Measurements from ENCODE around the gene DNAJC5. TPM values are rescaled to one million over a fixed set of nuclear protein-coding genes. Genes with fewer than 3 reads are reported as not detected.
"Not testable (repeated sequence)": the region's sequence is repeated elsewhere in the genome, so short reads cannot be mapped to it uniquely, and the experiment has no call there.

The DNAJC5 gene
- total RNA-seq, 4 donors from 2014 or later: 58.7 to 89.5 (median 75.4) TPM

DNA sequence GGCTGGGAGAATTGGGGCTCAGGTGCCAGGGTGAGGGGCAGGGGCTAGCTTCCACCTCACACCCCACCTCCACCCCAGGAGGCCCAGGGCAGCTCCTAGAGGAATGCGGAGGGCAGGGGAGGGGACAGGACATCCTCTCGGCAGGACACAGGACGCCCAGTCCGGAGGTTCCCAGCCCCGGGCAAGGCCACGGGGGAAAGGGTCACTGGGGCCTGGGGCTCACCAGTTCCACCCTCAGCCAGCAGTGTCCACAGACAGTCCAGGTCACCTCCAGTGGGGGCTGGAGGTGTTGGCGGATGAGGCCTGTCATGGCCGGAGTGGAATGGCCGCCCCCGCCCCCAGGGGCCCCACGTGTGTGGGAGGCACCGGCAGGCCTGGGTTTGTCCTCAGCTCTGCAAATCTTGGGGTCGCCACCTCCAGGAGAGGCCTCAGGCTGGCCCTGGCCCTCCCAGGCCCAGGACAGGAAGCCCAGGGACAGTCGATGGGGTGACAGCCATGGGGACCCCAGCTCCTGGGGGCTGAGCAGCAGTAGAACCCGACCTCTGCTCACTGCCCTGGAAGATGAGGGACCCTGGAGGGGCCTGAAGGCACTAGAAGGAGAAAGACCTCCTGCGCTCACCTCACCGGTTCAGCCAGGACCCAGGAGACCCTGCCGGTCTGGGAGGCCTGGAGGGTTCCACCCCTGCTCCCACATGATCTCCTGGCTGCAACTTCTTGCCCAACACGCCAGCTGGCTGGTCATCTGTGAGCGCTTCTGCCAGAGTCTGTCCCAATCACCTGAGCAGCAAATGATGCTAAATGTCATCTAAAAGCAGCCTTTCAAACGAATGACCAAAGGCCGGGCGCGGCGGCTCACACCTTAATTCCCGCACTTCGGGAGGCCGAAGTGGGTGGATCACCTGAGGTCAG, 46.7 kb upstream of the DNAJC5 start:
- Histone ChIP-seq H3K4me3 (no peak overlapping the region), H3K36me3 (no peaks in the 10 kb centered on the region), H3K9me3 (no peaks in the 10 kb centered on the region), H3K27ac (peak overlapping the region; percentile 55 to 84 (median 60)), H3K4me1 (peaks cover 13 to 56% (median 25%) of the 10 kb centered on the region in 3 donors), H3K27me3 (peaks cover 0 to 75% (median 0%) of the 10 kb centered on the region in 4 donors)
- WGBS, 2 donors: 60 to 84% methylated on average over 3 to 13 of the region's 28 CpGs
- TF ChIP-seq, protein P1, sequence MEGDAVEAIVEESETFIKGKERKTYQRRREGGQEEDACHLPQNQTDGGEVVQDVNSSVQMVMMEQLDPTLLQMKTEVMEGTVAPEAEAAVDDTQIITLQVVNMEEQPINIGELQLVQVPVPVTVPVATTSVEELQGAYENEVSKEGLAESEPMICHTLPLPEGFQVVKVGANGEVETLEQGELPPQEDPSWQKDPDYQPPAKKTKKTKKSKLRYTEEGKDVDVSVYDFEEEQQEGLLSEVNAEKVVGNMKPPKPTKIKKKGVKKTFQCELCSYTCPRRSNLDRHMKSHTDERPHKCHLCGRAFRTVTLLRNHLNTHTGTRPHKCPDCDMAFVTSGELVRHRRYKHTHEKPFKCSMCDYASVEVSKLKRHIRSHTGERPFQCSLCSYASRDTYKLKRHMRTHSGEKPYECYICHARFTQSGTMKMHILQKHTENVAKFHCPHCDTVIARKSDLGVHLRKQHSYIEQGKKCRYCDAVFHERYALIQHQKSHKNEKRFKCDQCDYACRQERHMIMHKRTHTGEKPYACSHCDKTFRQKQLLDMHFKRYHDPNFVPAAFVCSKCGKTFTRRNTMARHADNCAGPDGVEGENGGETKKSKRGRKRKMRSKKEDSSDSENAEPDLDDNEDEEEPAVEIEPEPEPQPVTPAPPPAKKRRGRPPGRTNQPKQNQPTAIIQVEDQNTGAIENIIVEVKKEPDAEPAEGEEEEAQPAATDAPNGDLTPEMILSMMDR (IDR thresholded peaks at IDR 0.05): no peak
- no peak for TF ChIP-seq POLR2A (IDR thresholded peaks at IDR 0.05)
- intact Hi-C loops (cut with DNase I): no loop called here
- DNase-seq: no peak

DNA sequence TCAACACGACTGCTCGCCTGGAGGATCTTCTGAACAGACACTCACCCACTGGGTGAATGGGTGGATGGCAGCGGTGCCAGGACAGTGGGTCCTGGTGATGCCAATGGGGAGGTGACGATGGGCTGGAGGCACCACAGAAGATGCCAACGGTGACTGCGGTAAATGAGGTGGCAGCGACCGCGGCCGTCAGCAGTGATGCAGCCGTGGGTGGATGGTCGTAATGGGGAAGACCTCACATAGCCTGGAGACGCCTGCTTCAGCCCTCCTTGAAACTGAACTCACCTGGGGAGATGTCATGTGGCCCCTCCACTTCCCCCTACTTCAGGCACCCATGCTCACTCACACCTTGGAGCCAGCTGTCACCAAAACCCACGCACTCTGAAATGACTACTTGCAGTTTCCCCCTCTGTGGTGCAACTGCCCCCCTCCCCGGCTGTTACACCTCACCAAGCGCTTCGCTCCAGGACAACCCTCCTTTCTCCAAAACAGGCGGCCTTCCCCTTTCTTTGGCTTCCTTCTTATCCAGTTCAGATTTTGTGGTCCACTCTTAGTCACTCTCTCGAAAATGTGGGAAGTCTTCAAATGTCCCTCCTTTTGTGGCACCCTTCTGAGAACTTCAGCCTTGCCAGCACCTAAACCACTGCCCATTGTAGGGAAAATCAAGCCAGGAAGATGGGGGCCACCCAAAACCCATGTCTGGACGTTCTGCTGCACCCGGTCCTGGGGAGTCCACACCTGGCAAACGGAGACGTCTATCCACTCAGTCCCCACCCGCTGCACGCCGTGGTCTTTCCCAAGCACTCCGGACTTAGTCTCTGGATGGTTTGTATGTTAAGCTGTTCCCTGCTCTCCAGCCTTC, 44.0 kb upstream of the DNAJC5 start:
- Histone ChIP-seq H3K36me3 (no peaks in the 10 kb centered on the region), H3K4me1 (peaks cover 32 to 56% (median 34%) of the 10 kb centered on the region in 3 donors), H3K27me3 (peaks cover 0 to 75% (median 9%) of the 10 kb centered on the region in 4 donors), H3K4me3 (no peak overlapping the region), H3K27ac (no peak overlapping the region), H3K9me3 (no peaks in the 10 kb centered on the region)
- no peak for DNase-seq
- TF ChIP-seq POLR2A (IDR thresholded peaks at IDR 0.05): no peak
- TF ChIP-seq, protein P1 (IDR thresholded peaks at IDR 0.05): no peak
- WGBS, 2 donors: 57 to 64% methylated on average over 21 to 24 of the region's 27 CpGs
- intact Hi-C loops (cut with DNase I): no loop called here

DNA sequence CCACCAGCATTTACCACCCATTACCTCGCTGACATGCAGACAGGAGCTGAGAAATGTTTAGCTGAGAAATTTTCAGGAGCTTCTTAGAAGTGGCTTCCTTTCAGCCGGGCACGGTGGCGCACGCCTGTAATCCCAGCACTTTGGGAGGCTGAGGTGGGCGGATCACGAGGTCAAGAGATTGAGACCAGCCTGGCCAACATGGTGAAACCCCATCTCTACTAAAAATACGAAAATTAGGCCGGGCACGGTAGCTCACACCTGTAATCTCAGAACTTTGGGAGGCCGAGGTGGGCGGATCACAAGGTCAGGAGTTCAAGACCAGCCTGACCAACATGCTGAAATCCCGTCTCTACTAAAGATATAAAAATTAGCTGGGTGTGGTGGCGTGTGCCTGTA, 43.4 kb upstream of the DNAJC5 start:
- H3K27ac ChIP-seq; intact Hi-C loops (cut with DNase I); H3K36me3 ChIP-seq; H3K9me3 ChIP-seq; H3K4me3 ChIP-seq; DNase-seq: not testable (repeated sequence)
- Histone ChIP-seq H3K4me1 (peaks cover 26 to 53% (median 29%) of the 10 kb centered on the region in 3 donors), H3K27me3 (peaks cover 0 to 75% (median 9%) of the 10 kb centered on the region in 4 donors)
- WGBS, 2 donors: 69 to 86% methylated on average over 7 to 8 of the region's 14 CpGs

DNA sequence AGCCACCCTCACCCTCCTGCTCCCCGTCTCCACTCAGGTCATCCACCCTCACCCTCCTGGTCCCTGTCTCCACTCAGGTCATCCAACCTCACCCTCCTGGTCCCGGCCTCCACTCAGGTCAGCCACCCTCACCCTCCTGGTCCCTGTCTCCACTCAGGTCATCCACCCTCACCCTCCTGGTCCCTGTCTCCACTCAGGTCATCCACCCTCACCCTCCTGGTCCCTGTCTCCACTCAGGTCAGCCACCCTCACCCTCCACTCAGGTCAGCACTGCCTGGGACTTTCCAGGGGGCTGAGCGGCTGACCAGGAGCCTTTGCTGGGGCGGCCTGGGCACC, 41.2 kb upstream of the DNAJC5 start:
- intact Hi-C loops (cut with DNase I); H3K36me3 ChIP-seq; H3K9me3 ChIP-seq; H3K4me3 ChIP-seq; DNase-seq: not testable (repeated sequence)
- Histone ChIP-seq H3K27ac (peak overlapping the region; percentile 62 to 81 (median 75)), H3K27me3 (peaks cover 0 to 74% (median 9%) of the 10 kb centered on the region in 4 donors), H3K4me1 (peaks cover 33 to 49% (median 35%) of the 10 kb centered on the region in 3 donors)
- 49 to 65% methylated on average over 4 of the region's 4 CpGs for WGBS, 2 donors

DNA sequence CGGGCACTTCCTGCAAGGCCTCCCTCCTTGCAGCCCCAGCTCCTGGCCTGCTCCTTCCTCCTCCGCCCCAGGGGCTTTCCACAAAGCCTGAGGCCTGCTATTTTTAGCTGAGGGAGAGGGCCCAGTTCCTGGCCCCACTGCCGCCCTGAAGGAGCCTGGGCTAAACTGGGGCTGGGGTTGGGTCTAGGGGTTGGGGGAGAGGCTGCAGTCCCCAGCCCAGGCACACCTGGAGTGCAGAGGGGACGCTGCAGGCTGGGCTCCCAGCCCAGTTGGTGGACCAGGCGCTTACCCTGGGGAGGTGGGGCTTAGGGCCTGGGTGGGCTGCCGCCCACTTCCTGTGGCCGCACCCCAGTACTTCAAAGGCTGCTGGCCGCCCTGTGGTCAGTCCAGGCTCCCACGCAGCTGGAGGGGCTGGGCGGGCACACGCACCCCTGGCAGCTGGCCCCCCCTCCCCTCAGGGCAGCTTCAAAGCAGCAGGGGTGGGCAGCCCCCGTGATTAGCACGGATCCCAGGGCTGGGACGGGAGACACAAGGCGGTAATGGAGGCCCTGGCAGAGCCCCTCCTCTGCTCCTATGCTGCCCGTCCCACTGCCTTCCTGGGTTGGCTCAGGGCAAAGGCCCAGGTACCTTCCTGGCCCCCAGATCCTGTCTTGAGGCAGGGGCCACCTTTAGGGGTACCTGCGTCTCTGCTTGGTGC, 40.7 kb upstream of the DNAJC5 start:
- TF ChIP-seq POLR2A (IDR thresholded peaks at IDR 0.05): no peak
- TF ChIP-seq, protein P1 (IDR thresholded peaks at IDR 0.05): peak in 1 of 6 experiments; percentile 3
- peaks cover 34 to 54% (median 40%) of the 10 kb centered on the region in 3 donors for H3K4me1 ChIP-seq
- H3K4me3 ChIP-seq: peak overlapping the region in 3 of 4 donors; percentile 0 to 36 (median 21)
- peak overlapping the region; percentile 62 to 81 (median 75) for H3K27ac ChIP-seq
- H3K36me3 ChIP-seq: no peaks in the 10 kb centered on the region
- 0 to 13% methylated on average over 1 of the region's 17 CpGs for WGBS, 2 donors
- DNase-seq: no peak
- intact Hi-C loops (cut with DNase I): no loop called here
- H3K27me3 ChIP-seq: peaks cover 0 to 75% (median 9%) of the 10 kb centered on the region in 4 donors
- no peaks in the 10 kb centered on the region for H3K9me3 ChIP-seq
